ENCODE measurements around the gene GRIP2.

The GRIP2 gene

DNA sequence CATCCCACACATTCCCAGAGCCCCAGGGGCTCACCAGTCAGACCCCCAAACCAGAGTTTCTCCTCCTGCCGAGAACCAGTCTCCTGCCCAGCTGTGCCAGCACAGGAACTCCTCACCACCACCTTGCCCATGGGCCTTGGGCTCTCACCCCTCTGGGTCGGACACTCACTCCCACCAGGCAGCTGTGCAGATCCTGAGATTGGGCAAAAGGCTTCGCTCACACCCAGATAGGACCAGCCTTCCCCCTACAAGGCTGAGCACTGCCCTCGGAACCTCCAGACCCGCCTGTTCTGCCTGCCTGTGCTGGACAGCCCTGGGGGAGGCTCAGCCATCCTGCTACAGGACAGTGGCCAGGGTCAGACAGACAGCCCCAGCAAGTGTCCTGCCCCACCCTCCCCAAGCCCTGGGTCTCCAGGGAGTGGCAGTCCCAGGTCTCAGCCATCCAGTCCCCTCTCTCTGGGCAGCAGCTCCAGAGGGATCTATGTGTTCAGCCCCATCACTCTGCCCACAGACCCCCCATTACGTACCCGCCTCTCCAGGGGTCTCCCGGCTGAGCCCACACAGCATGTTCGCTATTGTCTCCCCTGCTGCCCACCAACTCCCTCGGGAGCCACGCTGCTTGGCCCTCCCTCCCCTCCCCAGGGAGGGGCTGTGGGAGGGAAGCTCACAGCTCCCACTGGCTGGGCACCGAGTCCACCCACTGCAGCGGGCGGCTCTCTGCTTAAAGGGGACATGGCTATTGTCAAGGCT is at the start of gene GRIP2:
Gene GRIP2, minus strand, starts transcription at position 601 of the 750 bp plus-strand sequence. Its CDS starts 34 bp downstream, at position 567.
- no peak for DNase-seq

GRCh38 chr3:14588425-14589112 is 48.4 kb upstream of the GRIP2 start:
- DNase-seq: no peak

DNA sequence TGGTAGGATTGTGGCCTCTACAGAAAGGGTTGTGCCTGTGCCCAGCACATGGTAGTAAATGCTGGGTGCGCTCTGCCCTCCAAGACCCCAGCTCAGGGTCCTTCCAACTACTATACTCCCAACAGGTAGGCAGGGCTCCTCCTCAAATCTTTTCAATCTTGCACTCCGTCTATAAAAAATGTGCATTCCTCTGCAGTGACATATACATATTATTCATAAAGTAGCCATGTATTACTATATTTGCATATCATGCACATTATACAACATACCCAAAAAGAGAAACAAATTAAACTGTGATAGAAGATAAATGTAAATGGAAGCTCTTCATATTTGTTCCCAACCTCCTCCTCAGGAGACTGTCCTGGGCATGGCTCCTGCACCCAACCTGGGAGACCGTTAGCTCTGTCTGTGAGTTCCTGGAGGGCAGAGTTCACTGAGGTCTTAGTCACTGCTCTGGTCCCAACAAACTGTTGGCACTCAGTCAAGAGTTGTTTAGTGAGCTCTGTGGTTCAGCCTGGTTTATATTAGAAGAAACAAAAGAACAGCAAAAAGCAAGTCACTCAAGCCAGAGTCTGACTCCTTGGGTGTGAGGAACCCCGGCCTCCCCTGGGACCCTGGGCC is 47.7 kb upstream of the GRIP2 start:
- DNase-seq: no peak

GRCh38 chr3:14586611-14587010 is 46.5 kb upstream of the GRIP2 start:
- no peak for DNase-seq

DNA sequence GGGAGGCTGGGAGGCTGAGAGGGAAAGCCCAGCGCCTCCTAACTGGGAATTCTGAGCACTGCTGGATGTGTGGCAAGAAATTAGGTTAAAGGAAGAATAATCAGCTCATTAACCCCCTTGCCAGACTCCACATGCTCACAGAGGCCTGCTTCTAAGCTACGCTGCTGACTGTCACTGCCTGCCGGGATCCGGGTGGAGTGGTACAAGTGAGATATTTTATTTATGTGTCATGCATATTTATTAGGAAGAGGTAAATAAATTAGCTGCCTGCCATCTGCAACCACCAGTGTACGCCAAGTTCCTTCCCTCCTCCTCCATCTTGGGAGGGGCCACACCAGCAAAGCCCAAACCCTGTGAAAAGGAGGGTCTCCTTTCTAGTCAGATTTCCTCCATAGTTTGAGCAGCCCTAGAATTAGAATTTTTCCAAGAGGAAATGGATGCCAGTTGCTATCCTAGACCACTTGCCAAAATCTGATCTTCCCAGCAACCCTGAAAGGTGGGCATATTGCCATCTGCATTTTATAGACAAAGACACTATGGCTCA is 43.5 kb upstream of the GRIP2 start:
- DNase-seq: no peak

- DNase-seq: no peak
These were observed 41.9 kb upstream of the GRIP2 start for GRCh38 chr3:14582045-14582410.

- DNase-seq: no peak
These were observed 41.3 kb upstream of the GRIP2 start for GRCh38 chr3:14581334-14582044.

- no peak for DNase-seq
These were observed 37.8 kb upstream of the GRIP2 start for GRCh38 chr3:14577897-14578296.

- no peak for DNase-seq
These were observed 36.0 kb upstream of the GRIP2 start for GRCh38 chr3:14576163-14576562.

DNA sequence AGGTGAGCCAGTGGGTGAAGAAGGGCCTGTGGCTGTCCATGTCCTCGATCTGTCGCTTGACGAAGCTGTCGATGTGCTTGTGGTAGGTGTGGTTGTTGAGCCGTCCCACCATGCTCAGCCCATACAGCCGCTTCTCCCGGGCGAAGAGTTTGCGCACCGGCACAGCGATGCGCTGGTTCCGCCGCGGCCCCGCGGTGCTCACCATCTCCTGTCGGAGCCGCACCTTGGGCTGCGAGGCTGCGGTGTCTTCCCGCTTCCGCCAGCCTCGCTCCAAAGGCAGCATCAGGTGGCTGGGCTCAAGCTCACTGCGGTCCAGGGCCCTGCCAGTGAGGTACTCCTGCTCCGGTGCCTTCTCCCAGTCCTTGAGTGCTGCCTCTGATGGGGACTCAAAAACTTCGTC is 34.0 kb upstream of the GRIP2 start:
- no peak for DNase-seq

DNA sequence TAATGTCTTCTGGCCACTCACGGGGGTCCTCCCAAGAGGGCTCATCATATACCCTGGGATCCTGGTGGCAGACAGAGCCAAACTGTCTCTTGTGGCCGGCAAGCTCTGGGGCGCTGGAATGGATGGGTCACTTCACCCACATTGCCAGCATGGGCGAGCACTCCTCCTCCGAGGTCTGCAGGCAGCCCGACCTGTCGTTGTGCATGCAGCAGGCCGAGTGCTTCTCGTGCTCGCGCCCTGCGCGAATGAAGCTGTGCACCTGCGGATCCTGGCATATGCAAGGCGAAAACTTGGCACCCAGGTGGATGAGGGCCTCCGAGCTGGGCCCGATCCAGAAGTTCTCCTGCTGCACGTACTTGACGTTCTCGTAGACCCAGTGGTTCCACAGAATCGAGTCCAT is 33.6 kb upstream of the GRIP2 start:
- no peak for DNase-seq

GRCh38 chr3:14570864-14571263 is 30.7 kb upstream of the GRIP2 start:
- no peak for DNase-seq

- DNase-seq: no peak
These were observed 29.9 kb upstream of the GRIP2 start for GRCh38 chr3:14570089-14570488.

GRCh38 chr3:14569474-14570000 is 29.4 kb upstream of the GRIP2 start:
- no peak for DNase-seq

GRCh38 chr3:14568269-14568668 is 28.1 kb upstream of the GRIP2 start:
- no peak for DNase-seq

DNA sequence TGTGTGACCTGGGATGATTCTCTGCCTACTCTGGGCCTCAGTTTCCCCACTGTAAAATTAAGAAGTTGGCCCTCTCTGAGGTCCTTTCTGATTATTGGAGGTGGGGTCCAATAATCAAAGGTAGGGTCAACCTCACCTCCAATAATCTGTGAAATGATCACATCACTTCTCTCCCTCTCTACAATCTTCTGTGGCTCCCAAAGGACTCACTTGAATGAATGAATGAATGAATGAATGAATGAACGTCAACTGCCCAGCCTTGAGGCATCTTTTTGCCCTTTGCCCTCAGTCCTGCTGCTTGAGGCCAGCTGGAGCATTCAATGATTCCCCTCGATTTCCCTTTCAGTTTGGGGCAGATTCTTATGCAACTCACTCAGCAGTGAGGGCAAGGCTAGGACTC is 26.7 kb upstream of the GRIP2 start:
- DNase-seq: no peak

DNA sequence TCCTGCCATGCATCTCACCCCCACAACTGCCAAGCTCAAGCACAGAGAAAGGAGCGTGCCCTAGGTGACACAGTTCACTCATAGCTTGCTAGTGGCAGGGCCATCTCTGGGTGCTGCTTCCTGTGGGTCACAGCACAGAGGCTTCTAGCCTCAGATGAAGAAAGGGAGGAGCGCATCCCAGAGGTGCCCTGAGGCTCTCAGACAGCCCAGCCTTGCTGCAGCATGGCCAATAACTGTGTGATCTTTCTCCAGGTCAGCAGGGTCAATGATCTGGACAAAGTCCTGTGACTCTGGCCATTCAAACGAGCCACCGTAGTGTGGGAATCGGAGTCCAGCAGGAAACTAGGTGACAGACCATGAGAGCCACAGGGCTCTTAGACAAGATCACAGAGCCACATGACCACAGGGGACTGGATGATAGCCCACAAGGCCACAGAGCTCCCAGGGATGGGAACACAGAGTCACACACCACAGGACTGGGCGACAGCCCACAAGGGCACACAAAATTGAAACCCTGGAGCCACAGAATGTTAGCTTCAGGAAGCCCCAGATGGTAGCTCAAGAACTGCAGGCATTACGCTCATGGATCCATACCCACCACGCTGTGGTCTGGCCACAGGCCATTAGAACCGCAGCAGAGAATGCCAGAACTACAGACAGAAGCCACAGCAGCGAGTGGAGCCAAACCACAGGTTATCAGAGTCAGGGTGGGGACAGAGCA is 25.9 kb upstream of the GRIP2 start:
- no peak for DNase-seq

DNA sequence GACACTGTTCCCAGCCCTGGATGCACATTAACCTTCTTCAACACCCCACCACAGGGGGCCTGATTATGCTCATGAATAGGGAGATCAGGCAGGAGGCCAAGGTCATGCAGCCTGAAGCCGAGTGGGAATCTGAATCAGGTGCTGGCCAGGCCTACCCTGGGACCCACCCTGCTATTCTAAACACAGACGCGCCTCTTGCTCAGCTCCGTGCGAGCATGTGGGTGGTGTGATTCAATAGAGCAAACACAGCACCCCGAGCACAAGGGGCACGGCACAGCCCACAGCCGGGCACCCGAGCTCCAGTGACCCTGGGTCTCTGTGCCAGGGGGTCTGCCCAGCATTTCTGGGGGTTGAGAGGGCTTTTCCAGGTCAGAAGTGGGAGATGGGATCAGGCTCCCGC is 24.6 kb upstream of the GRIP2 start:
- DNase-seq: no peak

GRCh38 chr3:14563946-14564539 is 23.9 kb upstream of the GRIP2 start:
- no peak for DNase-seq

DNA sequence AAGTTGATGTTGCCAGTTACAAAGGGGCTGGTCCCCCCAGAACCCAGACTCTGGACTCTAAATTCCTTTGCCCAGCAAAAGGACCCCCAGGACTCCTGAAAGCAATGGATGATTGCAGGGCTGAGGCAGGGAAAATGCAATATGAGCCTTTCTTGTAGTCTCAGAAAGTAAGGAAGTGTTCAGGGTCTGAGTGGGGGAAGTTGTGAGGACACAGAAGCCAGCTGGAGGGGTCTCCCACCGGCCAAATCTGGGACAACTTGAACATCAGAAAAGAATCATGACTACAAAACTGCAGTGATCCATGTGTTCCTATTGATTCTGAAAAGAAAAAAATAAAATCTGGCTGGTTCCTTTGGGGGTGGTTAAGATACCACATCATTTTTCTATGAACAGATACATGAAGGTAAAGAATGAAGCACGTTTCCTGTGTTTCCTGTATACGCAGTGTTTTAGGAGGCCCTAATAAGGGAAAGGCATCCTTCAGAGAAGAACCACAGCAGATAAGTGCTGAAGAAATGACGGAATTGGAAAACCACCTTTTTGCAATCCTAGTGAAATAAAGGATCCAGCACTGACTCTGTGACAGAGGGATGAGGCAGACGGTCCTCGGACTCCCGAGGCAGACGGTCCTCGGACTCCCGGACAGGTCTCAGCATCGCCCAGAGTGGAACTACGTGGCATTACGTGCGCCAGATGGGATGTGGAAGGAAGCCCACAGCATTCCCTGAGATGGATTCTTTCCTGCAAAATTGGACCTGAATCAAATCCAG is 22.2 kb upstream of the GRIP2 start:
- no peak for DNase-seq
